ENCODE results near the gene NUP210.
"Not testable (repeated sequence)": the region's sequence is repeated elsewhere in the genome, so short reads cannot be mapped to it uniquely, and the experiment has no call there.

NUP210 gene

DNA sequence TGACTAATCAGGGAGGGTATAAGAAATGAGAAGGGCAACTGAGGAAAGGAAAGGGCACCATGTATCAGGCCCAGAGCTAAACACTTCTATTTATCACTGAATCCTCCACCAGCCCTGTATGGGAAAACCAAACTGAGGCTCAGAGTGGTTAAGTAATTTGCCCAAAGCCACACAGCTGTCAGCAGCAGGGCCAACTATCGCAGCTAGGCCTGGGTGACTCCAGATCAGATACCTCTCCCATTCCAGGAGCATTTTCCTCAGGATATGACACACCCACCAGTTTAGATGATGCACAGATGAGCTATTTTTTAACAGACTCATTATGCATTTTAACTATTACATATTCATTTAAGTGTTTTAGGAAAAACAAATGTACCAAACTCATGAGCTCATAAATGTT lies 14.5 kb downstream of the NUP210 start:
- no peak for DNase-seq

GRCh38 chr3:13404626-13405452 lies 15.3 kb downstream of the NUP210 start:
- DNase-seq = no peak

- DNase-seq = no peak
These were observed 16.3 kb downstream of the NUP210 start for GRCh38 chr3:13403847-13404246.

DNA sequence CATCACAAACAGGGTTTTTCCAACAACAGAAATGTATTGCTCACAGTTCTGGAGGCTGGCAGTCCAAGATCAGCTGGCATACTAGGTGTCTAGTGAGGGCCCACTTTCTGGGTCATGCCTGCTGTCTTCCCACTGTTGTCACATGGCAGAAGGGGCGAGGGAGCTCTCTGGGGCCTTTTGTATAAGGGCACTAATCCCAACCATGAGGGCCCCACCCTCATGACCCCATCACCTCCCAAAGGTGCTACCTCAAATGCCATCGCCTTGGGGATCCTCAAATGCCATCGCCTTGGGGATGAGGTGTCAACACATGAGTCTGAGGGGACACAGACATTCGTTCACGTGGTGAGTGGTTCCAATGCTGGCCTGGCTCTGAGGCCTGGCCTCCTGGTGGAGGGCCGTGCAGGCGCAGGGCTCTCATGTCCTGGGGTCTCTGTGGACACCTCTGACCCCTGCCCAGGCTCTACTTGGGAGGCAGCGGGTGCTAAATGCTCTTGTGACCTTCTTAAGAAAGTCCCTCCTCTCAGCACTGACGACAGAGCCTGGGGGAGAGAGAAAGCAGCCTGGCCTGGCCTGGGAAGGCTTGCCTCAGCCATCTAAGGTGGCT lies 16.8 kb downstream of the NUP210 start:
- no peak for DNase-seq

DNA sequence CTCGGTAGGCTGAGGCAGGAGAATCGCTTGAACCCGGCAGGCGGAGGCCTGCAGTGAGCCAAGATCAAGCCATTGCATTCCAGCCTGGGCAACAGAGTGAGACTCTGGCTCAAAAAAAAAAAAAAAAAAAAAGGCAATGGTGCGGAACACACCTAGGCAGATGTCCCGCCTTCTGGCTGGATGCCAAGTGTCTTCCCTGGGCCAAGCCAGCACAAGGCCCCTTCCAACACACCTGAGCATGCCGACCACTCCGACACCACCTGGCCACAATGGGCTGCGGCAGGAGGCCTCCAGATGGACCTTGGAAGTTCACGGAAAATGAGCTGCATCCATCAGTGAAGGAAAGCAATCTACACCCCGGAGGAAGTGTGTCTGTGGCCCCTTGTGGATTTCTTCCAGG lies 19.0 kb downstream of the NUP210 start:
- DNase-seq = no peak

- no peak for DNase-seq
These were observed 19.9 kb downstream of the NUP210 start for GRCh38 chr3:13400114-13400673.

DNA sequence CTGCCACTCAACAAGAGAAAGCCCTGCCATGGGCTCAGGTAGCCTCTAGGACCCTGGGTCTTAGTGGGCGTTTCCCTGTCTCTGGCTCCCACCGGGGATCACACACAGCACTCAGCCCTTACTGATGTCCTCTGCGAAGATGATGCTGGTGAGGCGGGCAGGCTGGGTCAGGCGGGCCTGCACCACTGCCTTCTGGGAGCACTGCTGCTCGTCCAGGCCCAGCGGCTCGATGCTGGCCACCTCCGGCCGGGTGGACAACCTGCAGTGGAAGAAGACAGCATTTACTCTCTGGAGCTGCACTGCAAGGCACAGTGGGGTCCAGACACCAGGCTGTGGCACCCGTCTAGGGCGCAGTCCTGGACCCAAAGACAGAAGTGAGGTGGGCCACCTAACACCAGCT lies 20.5 kb downstream of the NUP210 start:
- DNase-seq = no peak

- no peak for DNase-seq
These were observed 22.8 kb downstream of the NUP210 start for GRCh38 chr3:13397316-13397715.

DNA sequence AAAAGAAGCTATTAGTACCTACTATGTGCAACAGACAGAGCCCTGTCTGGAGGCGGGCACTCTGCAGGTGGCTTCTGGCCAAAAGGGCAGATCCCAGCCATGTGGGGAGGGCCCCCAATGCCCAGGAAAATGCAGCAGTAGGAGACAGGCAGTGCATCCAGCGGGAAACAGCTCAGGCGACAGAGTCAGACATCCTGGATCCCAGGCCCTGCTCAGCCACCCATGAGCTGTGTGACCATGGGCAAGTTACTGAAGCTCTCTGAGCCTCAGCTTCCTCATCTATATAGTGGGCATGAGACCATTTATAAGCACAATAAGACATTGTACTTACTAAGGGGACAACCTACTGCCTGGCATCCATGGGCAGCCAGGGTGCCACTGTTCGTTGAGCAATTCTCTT lies 25.8 kb downstream of the NUP210 start:
- no peak for DNase-seq

- DNase-seq = no peak
These were observed 26.4 kb downstream of the NUP210 start for GRCh38 chr3:13393427-13394360.

DNA sequence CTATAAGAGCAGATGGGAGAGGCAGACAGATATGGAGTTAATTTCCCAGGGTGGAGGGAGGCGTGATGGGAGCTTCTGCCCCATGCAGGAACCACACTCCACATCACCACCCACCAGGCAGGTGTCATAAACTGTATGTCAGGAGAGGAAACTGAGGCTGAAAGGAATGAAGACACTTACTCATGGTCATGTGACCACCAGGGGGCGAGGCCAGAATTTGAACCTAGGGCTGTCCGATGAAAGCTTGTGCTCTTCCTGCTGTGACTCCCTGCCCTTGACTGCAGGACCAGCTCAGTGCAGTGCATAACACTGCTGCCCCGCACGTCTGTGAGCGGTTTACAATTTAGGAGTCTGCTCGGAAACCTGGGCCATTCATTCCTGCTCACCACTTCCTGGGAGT lies 28.8 kb downstream of the NUP210 start:
- DNase-seq = no peak

- DNase-seq = no peak
These were observed 30.7 kb downstream of the NUP210 start for GRCh38 chr3:13389378-13389777.

DNA sequence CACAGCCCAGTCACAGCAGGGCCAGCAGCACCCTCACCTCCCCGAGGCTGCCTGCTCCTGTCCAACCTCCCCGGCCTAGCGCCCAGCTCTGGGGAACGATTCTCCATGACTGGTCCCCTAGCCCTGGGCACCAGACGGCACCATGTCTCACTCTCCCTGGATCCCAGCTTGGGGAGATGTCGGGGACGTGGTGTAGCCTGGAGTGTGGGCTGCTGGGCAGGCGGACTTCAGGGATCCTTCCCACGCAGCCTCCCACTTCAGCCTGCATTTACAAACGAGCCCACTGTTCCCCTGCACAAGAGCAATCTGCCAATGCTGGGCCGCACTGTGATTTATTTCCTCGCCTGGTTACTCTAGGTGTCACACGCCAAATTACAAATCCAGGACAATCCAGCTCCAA lies 31.3 kb downstream of the NUP210 start:
- no peak for DNase-seq

DNA sequence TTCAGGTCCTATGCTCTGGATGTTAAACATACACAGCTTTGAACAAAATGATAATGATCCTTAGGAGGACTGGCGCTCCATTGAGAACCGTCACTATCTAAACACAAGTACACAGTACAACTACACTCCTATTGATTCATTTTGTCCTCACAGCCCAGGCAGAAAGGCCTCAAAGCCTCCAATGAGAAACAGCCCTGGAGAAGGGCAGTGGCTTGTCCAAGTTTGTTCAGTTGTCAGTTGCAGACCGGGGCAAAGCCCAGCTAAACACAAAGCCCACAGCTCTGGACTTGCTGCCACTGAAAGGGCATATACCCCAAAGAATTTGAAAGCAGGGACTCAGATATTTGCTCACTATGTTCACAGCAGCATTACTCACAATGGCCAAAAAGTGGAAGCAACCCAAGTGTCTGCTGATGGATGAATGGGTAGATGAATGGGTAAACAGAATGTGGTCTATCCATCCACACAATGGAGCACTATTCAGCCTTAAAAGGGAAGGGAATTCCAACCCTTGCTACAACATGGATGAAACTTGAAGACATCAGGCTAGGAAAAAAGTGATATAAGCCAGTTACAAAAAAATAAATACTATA lies 34.7 kb downstream of the NUP210 start:
- no peak for DNase-seq

- no peak for DNase-seq
These were observed 39.2 kb downstream of the NUP210 start for GRCh38 chr3:13380971-13381370.

- no peak for DNase-seq
These were observed 40.8 kb downstream of the NUP210 start for GRCh38 chr3:13379201-13379830.

- no peak for DNase-seq
These were observed 42.0 kb downstream of the NUP210 start for GRCh38 chr3:13378155-13378554.

DNA sequence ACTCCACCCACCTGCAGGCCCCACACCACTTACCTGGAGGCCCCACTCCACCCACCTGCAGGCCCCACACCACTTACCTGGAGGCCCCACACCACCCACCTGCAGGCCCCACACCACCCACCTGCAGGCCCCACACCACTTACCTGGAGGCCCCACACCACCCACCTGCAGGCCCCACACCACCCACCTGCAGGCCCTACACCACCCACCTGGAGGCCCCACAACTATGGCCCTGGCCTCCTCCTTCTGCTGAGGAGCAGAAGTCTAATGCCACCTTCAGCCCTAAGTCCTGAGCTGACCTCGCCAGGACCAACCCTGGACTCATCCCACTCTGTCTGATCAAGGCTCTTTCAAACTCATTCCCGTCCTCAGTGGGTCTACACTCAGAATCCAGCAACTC lies 42.4 kb downstream of the NUP210 start:
- not testable (repeated sequence) for DNase-seq

DNA sequence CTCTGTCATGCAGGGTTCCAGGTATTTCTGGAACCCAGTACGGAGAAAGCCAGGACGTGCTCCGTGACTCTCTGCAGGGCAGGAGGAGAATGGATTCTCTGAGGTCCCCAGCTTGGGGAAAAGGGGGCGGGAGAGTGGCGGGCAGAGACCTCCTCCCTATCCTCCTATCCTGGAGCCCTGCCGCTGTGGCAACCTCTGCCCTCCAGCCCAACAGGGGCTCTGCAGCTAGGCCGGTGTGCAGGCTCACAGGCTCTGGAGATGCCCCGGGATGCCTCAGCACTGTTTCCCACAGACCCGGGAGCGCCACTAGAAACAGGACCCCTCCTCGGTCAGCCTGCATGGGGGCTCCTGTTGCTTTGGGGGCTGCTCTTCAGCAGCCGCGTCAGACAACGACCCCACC lies 43.1 kb downstream of the NUP210 start:
- DNase-seq = no peak

GRCh38 chr3:13376091-13376490 lies 44.0 kb downstream of the NUP210 start:
- DNase-seq = no peak

- no peak for DNase-seq
These were observed 44.7 kb downstream of the NUP210 start for GRCh38 chr3:13375464-13375863.

GRCh38 chr3:13373975-13374586 lies 46.0 kb downstream of the NUP210 start:
- no peak for DNase-seq

Data from COR-L47 (cell line).